ENCODE data around the gene EFCAB5. TPM values are rescaled to one million over a fixed set of nuclear protein-coding genes. Genes with fewer than 3 reads are reported as not detected.
"Not testable (repeated sequence)": the region's sequence is repeated elsewhere in the genome, so short reads cannot be mapped to it uniquely, and the experiment has no call there.

The EFCAB5 gene
- polyA plus RNA-seq, 3 donors: 2.1 to 2.7 (median 2.4) TPM

DNA sequence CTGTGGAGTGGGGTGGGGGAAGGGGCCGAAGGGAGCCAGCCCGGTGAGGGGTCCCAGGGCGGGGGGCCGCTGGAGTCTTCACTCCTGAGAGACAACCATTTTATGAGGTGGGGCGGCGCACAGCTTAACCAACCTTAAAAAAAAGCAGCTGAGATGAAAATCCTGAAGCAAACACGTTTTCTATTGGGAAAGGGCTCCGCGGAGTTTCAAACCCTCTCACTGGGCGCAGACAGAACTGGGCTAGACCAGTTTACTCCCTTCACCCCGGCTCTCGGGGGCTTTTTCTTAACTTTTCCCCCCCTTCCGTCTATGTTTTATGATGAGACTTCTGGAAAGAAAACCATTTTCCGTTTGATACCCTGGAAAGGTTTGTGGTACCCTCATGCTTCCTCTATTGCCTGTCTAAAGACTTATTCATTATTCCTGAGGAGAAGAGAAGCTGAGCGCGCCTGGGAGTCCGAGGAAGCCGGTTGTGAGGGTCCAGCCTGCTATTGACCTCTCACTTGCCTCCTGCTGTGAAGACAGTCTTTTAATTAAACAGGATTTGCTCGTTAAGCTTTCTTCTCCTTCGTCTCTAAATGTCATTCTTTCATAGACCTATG, 10.9 kb upstream of the EFCAB5 start:
- DNase-seq (ENCODE audit: extremely low read depth in 1 of 11, low read depth in 9 of 11, low spot score in 4 of 11): no peak

DNA sequence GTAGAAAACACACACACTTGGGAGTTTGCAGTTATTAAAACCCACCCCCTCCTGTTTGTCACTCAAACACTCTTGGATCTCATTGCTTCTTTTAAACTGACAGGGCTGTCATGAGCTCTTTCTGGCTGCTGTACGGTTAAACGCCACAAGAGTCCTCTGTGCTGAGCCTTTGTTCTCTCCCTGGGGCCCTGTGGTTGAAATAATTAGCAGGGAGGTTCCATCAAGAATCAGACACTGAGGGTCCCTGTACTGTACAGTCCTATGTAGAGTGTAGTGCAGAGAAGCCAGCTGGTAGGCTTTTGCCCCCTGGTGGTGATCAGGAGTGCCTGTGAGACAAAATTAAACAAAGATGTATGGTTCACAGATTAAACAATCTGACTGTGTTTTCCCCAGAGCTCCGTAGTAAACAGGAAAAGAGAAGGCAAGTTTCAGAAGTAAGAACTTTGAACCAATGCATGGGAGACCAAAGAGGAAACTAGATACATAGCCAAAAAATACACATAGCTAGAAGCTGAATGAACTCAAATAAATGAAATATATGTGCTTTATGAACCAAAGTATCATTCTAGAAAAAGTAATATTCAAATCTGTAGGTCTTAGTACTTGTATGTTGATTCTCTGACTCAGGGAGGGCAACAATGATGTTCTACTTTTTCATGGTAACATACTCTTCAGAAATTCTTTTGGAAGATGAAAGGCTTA, 10.1 kb upstream of the EFCAB5 start:
- peak in 9 of 11 donors; percentile 56 to 82 (median 75) for DNase-seq (ENCODE audit: extremely low read depth in 1 of 11, low read depth in 9 of 11, low spot score in 4 of 11)

DNA sequence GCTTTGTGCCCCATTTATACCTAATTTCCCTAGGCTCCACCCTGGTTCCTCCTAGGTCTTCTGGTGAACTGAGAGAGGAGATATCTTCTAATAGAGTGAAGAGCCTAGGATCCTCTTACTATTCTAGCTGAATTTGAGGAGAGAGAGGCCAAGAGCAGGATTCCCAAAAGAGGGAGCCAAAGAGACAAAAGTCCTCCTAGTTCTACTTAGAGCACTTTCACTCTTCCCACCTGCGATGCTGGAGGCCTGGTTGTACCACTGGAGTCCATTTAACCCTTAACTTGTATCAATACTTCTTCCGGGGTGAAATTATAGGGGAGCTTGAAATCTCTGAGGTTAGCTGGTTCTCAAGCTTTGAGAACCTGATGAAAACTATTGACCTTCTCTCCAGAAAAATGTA, 8.1 kb upstream of the EFCAB5 start:
- no peak for DNase-seq (ENCODE audit: extremely low read depth in 1 of 11, low read depth in 9 of 11, low spot score in 4 of 11)

DNA sequence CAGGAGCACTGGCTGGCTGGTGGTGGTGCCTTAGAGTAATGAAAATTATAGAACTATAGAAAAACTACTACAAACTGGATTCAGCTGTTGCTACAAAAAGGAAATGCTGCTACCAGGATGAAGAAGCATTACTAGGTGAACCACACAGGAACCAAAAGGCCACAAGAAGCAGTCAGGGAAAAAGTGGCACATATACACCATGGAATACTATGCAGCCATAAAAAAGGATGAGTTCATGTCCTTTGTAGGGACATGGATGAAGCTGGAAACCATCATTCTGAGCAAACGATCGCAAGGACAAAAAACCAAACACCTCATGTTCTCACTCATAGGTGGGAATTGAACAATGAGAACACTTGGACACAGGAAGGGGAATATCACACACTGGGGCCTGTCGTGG, 5.5 kb upstream of the EFCAB5 start:
- DNase-seq (ENCODE audit: extremely low read depth in 1 of 11, low read depth in 9 of 11, low spot score in 4 of 11): not testable (repeated sequence)

DNA sequence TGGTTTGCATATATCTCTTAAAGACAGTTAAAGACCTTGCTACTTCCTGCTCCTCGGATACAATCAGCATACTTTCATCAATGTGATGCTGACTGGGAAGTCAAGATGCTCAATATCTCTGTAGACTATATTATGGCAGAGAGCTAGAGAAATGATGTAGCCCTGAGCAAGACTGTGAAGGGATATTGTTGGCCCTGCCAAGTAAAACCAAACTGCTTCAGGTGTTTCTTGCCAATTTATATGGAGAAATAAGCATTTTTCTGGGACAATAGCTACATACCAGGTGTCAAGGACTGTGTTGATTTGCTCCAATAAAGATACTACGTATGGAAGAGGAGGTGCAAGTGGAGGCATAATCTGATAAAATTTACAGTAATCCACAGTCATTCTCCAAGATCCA, 4.7 kb upstream of the EFCAB5 start:
- DNase-seq (ENCODE audit: extremely low read depth in 1 of 11, low read depth in 9 of 11, low spot score in 4 of 11): no peak

DNA sequence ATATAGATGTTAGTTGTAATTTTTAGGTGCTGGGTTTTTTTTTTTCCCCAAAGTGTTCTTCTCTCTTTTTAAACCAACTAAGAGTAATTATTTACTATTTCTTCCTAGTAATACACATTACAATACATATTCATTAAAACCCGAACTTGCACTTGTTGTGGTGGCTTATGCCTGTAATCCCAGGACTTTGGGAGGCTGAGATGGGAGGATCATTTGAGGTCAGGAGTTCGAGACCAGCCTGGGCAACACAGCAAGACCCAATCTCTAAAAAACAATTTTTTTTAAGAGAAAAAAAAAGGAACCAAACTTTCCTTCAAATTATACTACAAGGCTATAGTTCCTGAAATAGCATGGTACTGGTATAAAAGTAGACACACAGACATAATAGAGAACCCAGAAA, 3.8 kb downstream of the EFCAB5 start:
- no peak for DNase-seq (ENCODE audit: extremely low read depth in 1 of 11, low read depth in 9 of 11, low spot score in 4 of 11)

DNA sequence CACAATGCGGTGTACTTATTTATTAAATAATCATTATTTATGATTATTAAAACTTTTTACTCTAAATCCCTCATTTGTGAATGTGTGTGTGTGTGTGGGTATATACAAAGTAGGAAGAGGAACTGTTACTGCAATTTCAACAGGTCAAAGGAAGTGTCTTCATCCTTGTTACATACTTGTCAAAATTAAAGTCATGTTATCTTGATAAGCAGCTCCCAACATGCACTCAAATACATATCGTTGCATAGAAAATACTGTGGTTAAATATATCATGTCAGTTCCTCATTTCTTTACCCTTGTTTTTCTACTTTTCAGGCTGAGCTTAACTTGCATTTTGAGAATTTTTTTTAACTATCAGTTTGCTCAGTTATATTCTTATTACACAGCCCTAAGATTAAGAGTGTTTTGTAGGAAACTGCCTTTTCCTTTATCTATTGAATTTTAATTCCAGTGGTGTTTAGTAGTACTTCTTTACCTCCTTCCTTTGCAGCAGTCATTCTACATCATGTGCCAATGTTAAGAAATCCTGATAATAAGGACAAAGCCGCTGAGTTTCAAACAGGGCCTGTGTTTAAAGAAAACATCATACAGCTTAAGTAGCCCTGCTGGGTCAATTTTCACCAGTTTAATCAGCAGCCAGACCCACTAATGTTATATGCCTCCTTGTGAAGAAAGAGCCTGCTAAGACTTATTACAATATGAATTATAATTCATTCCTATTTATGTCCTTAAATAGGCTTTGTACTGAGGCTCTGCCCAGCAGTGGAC, 7.2 kb downstream of the EFCAB5 start:
- no peak for DNase-seq (ENCODE audit: extremely low read depth in 1 of 11, low read depth in 9 of 11, low spot score in 4 of 11)

DNA sequence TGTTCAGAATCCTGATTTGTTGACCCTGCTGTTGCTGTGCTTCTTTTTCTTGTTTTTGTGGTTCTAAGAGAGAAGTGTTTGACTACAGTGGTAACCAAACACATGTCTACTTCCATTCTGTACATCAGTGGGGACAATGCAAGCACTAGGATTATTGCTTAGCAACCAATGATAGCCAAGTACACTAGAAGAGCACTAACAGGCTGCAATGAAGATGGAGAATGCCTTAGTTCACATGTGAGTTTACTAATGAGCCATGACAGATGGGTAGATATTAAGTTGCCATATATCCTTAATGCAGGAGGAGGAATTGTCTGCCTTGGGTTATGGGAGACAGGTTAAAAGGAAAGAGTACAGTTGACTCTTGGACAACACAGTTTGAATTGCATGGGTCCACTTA, 8.3 kb downstream of the EFCAB5 start:
- DNase-seq (ENCODE audit: extremely low read depth in 1 of 11, low read depth in 9 of 11, low spot score in 4 of 11): peak in 1 of 11 donors; percentile 35

DNA sequence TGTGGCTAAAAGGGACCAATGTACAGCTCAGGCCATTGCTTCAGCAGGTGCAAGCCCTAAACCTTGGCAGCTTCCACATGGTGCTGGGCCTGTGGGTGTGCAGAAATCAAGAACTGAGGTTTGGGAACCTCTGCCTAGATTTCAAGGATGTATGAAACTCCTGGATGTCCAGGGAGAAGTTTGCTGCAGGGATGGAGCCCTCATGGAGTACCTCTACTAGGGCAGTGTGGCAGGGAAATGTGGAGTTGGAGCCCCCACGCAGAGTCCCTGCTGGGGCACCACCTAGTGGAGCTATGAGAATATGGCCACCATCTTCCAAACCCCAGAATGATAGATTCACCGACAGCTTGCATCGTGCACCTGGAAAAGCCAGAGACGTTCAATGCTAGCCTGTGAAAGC, 13.0 kb downstream of the EFCAB5 start:
- DNase-seq (ENCODE audit: extremely low read depth in 1 of 11, low read depth in 9 of 11, low spot score in 4 of 11): no peak

DNA sequence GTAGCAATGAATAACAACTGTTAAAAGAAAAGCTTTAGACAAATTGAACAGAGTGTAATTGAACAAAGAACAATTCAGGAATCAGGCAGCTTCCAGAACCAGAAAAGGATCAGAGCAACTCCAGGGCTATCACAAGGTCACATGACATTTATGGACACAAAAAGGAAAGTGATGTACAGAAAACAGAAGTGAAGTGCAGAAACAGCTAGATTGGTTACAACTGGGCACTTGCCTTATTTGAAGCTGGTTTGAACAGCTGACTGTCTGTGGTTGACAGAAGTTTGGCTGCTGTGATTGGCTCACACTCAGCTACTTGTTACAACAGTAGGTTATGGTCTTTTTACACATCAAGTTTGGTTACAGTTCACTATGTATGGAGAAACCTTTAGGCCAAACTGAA, 14.8 kb downstream of the EFCAB5 start:
- no peak for DNase-seq (ENCODE audit: extremely low read depth in 1 of 11, low read depth in 9 of 11, low spot score in 4 of 11)

DNA sequence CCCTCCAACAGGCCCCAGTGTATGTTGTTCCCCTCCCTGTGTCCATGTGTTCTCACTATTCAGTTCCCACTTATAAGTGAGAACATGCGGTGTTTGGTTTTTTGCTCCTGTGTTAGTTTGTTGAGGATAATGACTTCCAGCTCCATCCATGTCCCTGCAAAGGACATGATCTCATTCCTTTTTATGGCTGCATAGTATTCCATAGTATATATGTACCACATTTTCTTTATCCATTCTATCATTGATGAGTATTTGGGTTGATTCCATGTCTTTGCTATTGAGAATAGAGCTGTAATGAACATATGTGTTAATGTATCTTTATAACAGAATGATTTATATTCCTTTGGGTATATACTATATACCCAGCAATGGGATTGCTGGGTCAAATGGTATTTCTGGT, 16.1 kb downstream of the EFCAB5 start:
- not testable (repeated sequence) for DNase-seq (ENCODE audit: extremely low read depth in 1 of 11, low read depth in 9 of 11, low spot score in 4 of 11)

DNA sequence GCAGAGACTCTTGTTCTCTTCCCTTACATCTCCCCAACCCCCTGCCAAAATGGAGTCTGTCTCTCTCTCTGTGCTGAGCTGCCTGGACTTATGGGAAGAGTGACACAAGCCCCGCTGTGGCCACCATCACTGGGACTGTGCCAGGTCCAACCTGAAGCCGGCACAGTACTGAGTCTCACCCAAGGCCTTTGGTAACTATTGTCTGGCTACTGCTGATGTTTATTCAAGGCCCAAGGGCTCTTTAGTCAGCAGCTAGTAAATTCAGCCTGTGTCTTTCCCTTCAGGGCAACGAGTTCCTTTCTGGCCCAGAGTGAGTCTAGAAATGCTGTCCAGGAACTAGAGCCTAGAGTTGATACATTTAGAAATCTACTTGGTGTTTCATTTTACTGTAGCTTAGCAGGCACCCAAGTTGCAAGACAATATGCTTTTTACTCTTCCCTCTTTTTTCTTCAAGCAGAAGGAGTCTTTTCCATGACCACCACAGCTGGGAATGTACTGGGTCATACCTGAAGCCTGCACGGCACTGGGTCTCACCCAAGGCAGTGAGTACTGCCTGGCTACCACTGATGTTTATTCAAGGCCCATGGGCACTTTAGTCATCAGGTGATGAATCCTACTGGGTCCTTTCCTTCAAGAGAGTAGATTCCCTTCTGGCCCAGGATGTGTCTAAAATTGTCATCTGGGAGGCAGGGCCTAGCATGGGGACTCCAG, 17.7 kb downstream of the EFCAB5 start:
- no peak for DNase-seq (ENCODE audit: extremely low read depth in 1 of 11, low read depth in 9 of 11, low spot score in 4 of 11)

DNA sequence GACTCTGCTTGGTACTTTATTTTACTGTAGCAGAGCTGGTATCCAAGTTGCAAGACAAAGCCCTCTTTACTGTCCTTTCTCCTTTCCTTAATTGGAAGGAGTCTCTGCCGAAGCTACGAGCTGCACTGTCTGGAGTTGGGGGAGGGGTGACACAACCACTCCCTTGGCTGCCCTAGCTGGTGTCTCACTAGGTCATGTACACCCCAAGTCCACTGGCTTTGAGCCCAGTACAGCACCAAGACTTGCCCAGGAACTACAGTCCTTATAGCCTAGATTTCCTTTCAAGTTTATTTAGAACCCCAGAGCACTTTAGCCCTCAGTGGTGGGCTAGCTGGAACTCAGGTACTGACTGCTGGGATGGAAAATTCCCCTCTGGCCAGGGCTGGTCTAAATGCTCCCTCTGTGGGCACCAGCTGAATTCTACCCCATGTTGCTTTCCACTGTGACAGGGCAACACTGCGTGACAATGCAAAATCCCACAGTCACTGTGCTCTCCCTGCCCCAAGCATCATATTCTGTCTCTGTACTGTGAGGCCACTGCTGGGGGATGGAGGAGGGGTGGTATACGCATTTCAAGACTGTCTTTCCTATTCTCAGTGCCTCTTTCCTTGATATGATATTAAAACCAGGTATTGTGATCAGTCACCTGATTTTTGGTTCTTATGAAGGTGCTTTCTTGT, 18.4 kb downstream of the EFCAB5 start:
- DNase-seq (ENCODE audit: extremely low read depth in 1 of 11, low read depth in 9 of 11, low spot score in 4 of 11): no peak

DNA sequence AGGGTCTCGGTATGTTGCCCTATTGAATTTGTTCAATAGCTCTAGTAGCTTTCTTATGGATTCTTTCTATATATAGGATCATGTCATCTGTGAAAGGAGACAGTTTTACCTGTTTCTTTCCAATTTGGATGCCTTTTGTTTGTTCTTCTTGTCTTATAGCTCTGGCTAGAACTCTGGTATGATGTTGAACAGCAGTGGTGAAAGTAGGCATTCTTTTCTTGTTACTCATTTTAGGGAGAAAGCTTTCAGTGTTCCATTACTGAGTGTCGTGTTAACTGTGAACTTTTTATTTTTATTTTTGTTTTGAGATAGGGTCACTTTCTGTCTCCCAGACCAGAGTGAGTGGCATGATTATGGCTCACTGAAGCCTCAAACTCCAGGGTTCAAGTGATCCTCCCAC, 21.2 kb downstream of the EFCAB5 start:
- DNase-seq (ENCODE audit: extremely low read depth in 1 of 11, low read depth in 9 of 11, low spot score in 4 of 11): no peak

DNA sequence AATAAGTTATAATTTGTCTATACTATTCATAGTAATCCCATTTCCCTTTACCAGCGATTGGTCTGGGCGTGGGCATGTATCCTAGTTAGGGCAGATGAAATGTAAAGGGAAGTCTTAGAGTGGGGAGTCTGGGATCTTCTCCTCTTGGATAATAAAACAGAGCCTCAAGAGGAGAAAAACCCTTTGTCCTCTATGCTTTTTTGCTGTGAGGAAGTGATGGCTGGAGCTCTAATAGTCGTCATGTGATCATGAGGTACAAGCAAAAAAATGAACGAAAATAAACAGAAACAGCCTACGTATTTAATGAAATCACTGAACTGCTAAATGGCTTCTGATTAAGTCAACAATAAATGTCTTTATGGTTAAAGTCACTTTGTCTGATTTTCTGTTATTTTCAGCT, 26.8 kb downstream of the EFCAB5 start:
- no peak for DNase-seq (ENCODE audit: extremely low read depth in 1 of 11, low read depth in 9 of 11, low spot score in 4 of 11)

DNA sequence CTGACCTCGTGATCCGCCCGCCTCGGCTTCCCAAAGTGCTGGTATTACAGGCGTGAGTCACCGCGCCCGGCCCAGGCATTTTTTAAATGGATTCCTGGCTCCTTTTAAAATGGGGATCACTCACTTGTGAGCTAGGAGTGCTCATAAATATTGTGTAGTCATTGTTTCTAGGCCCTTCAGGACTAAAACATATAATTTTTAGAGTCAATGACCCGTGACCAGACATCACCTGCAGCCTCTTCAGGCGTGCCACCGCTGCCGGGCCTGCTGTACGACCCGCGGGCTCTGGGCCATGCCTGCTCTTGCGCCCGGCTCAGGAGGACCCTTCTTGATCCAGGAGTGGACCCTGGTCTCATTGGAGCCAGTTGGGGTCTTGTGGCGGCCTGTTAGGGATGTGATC, 30.8 kb downstream of the EFCAB5 start:
- DNase-seq (ENCODE audit: extremely low read depth in 1 of 11, low read depth in 9 of 11, low spot score in 4 of 11): no peak

DNA sequence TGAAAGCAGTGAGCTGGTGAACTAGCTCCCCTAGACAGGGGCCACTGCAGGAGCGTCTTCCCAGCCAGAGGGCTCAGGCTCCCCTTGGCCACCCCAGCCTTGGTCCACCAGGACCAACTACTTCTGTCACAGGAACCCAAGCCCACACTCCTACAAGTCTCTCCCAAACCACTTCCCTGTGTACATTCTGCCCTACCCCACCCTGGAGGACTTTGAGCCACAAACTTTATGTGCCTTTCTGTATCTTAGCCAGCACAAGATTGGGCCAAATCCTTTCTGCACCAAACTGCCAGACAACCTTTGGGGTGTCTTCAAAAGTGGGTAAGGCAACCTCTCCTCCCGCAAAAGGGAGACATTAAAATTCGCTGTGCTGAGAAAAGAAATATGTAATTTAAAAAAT, 31.6 kb downstream of the EFCAB5 start:
- no peak for DNase-seq (ENCODE audit: extremely low read depth in 1 of 11, low read depth in 9 of 11, low spot score in 4 of 11)

DNA sequence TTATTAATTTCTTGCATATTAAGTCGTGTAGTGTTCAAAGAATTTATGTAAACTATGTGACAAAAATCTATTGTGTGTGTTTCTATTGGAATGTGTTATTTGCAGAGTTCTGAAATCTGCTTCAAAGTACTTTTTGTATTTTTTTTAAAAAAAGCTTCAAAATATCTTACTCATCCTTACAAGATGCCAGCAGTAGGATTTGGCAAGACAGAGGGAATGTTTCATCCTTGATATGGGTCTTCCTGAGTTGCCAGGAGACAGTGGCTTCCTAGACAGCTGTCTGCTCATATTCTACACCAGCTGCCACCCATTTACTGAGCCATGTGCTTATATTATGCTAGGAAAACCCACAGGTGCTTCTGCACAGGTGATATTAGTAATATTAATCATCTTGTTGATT, 36.4 kb downstream of the EFCAB5 start:
- no peak for DNase-seq (ENCODE audit: extremely low read depth in 1 of 11, low read depth in 9 of 11, low spot score in 4 of 11)

DNA sequence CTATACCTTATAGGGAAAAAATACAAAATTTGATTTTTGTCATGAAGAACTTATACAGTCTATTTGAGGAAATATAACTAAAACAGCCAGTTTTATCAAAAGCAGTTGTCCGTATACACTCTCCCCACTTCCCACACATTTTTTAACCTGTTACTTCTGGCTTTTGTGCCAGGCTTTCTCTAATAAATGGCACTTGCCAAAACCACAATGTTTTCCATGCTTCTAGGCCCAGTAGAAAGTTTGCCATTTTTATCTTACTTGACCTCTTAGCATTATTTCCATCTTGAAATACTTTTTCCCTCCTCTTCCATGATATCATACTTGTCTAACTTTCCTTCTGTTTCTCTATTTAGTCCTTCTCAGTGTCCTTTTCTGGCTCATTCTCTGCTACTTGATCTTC, 38.8 kb downstream of the EFCAB5 start:
- no peak for DNase-seq (ENCODE audit: extremely low read depth in 1 of 11, low read depth in 9 of 11, low spot score in 4 of 11)

Measured in renal cortex interstitium (tissue), 11 donors.